ENCODE data around the gene LRRC61.

Gene LRRC61

DNA sequence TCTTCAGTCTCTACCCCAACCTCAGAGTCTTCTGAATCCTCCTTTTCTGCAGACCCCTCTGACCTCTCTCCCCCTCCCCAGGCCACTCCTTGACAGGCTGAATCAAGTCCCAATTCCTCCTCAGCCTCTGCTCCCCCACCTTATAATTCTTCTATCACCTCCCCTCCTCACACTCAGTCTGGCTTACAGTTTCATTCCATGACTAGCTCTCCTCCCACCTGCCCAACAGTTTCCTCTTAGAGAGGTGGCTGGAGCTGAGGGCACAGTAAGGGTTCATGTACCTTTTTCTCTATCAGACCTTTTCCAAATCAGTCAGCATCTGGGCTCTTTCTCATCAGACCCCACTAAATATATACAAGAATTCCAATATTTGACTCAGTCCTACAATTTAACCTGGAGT, 14.6 kb upstream of the LRRC61 start:
- no peak for TF ChIP-seq TAF1 (IDR thresholded peaks at IDR 0.05; ENCODE audit: low read depth)

DNA sequence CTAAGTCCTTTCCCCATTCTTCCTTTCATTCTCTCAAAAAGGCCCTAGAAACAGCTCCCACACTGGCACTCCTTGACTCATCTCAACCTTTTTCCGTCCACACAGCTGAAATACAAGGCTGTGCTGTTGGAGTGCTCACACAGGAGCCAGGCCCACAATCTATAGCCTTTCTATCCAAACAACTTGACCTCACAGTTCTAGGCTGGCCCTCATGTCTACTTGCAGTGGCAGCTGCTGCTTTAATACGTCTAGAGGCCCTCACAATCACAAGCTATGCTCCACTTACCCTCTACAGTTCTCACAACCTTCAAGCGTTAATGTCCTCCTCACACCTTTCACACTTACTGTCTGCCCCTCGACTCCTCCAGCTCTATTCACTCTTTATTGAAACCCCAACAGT, 12.0 kb upstream of the LRRC61 start:
- no peak for TF ChIP-seq CEBPB (IDR thresholded peaks at IDR 0.05)
- TF ChIP-seq FOXM1 (IDR thresholded peaks at IDR 0.05; ENCODE audit: borderline replicate concordance, low read depth) = no peak
- no peak for TF ChIP-seq NFIC (IDR thresholded peaks at IDR 0.05)
- TF ChIP-seq EGR1 (IDR thresholded peaks at IDR 0.05) = no peak
- TF ChIP-seq, protein P1, sequence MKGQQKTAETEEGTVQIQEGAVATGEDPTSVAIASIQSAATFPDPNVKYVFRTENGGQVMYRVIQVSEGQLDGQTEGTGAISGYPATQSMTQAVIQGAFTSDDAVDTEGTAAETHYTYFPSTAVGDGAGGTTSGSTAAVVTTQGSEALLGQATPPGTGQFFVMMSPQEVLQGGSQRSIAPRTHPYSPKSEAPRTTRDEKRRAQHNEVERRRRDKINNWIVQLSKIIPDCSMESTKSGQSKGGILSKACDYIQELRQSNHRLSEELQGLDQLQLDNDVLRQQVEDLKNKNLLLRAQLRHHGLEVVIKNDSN (IDR thresholded peaks at IDR 0.05) = no peak
- TF ChIP-seq EP300 (IDR thresholded peaks at IDR 0.05; ENCODE audit: borderline replicate concordance) = no peak
- no peak for TF ChIP-seq YY1 (IDR thresholded peaks at IDR 0.05; ENCODE audit: low read depth)
- TF ChIP-seq TEAD4 (IDR thresholded peaks at IDR 0.05) = no peak
- no peak for TF ChIP-seq REST (IDR thresholded peaks at IDR 0.05; ENCODE audit: low read depth)
- TF ChIP-seq RAD21 (IDR thresholded peaks at IDR 0.05; ENCODE audit: low read depth) = no peak
- TF ChIP-seq ZBTB7A (IDR thresholded peaks at IDR 0.05; ENCODE audit: low read depth) = no peak

GRCh38 chr7:150311711-150312110, 11.4 kb upstream of the LRRC61 start:
- TF ChIP-seq RAD21 (IDR thresholded peaks at IDR 0.05; ENCODE audit: low read depth) (no peak), EP300 (IDR thresholded peaks at IDR 0.05; ENCODE audit: borderline replicate concordance) (no peak), CEBPB (IDR thresholded peaks at IDR 0.05) (no peak), EGR1 (IDR thresholded peaks at IDR 0.05) (no peak), FOXM1 (IDR thresholded peaks at IDR 0.05; ENCODE audit: borderline replicate concordance, low read depth) (no peak), YY1 (IDR thresholded peaks at IDR 0.05; ENCODE audit: low read depth) (no peak), TEAD4 (IDR thresholded peaks at IDR 0.05) (peak; percentile 51), ZBTB7A (IDR thresholded peaks at IDR 0.05; ENCODE audit: low read depth) (no peak)
- TF ChIP-seq, protein P1 (IDR thresholded peaks at IDR 0.05) = no peak

- TF ChIP-seq NFIC (IDR thresholded peaks at IDR 0.05) = peak; percentile 43; the same call in 1 of the 2 replicates
- TF ChIP-seq TEAD4 (IDR thresholded peaks at IDR 0.05) = 0 out of 2 replicates have a peak, but pooled peaks have one; percentile 38
- TF ChIP-seq TCF12 (IDR thresholded peaks at IDR 0.05; ENCODE audit: low read depth) = peak; percentile 29; the same call in 1 of the 2 replicates
- TF ChIP-seq EP300 (IDR thresholded peaks at IDR 0.05; ENCODE audit: borderline replicate concordance) = peak; percentile 50; the same call in 1 of the 2 replicates
Measured at GRCh38 chr7:150312649-150313366, 10.3 kb upstream of the LRRC61 start.

DNA sequence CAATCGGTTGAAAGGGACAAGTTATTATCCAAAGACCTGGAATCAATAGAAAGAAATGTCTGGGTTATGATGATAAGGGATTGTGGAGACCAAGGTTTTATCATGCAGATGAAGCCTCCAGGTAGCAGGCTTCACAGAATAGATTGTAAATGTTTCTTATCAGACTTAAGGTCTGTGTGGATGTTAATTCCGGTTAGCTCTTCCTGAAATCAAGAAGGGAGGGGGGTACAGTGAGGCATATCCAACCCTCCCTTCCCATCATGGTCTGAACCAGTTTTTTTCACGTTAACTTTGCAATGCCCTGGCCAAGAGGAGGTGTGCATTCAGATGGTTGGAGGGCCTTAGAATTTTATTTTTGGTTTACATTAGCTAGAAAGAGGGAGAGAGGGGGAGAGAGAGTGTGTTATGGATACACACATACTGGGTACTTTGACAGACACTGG, 9.8 kb upstream of the LRRC61 start:
- TF ChIP-seq CEBPB (IDR thresholded peaks at IDR 0.05) (no peak), TEAD4 (IDR thresholded peaks at IDR 0.05) (no peak), MAX (IDR thresholded peaks at IDR 0.05) (no peak), RAD21 (IDR thresholded peaks at IDR 0.05; ENCODE audit: low read depth) (no peak), REST (IDR thresholded peaks at IDR 0.05; ENCODE audit: low read depth) (no peak), EP300 (IDR thresholded peaks at IDR 0.05; ENCODE audit: borderline replicate concordance) (no peak), TAF1 (IDR thresholded peaks at IDR 0.05; ENCODE audit: low read depth) (no peak), TCF12 (IDR thresholded peaks at IDR 0.05; ENCODE audit: low read depth) (no peak), NFIC (IDR thresholded peaks at IDR 0.05) (no peak), YY1 (IDR thresholded peaks at IDR 0.05; ENCODE audit: low read depth) (no peak), ZBTB7A (IDR thresholded peaks at IDR 0.05; ENCODE audit: low read depth) (no peak)
- TF ChIP-seq, protein P1 (IDR thresholded peaks at IDR 0.05) = no peak

DNA sequence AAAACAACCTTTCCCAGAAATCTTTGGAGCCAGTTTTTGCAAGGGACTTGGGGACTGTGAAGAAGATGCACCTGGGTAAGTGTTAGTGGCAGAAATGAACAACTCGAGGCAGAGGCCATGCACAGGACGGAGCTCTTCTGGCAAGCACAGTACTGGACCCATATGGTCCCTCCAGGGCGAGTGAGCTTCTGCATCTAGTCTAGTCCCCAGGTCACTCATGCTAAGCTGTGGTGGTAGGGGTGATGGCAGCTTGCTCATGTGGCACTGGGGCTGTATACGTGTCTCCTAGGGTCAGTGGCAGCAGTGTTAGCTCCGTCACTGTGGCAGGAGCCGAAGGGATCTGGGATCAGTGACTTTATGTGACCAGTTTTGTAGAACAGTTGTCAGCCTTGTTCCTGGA, 9.3 kb upstream of the LRRC61 start:
- no peak for TF ChIP-seq CREB1 (IDR thresholded peaks at IDR 0.05; ENCODE audit: low read depth)
- no peak for TF ChIP-seq EGR1 (IDR thresholded peaks at IDR 0.05)
- TF ChIP-seq FOXM1 (IDR thresholded peaks at IDR 0.05; ENCODE audit: borderline replicate concordance, low read depth) = no peak
- no peak for TF ChIP-seq ZBTB7A (IDR thresholded peaks at IDR 0.05; ENCODE audit: low read depth)
- no peak for TF ChIP-seq EP300 (IDR thresholded peaks at IDR 0.05; ENCODE audit: borderline replicate concordance)
- no peak for TF ChIP-seq TCF12 (IDR thresholded peaks at IDR 0.05; ENCODE audit: low read depth)
- no peak for TF ChIP-seq TEAD4 (IDR thresholded peaks at IDR 0.05)

Data from Ishikawa (cell line).